Activated CD8-positive, alpha-beta T cell treated with anti-CD3 and anti-CD28 coated beads, Interleukin-2, amount 10 ng/mL, durations not matched to agents 7 days and 5 days (primary cell): Measurements from ENCODE around the gene TLR10. TPM values are rescaled to one million over a fixed set of nuclear protein-coding genes. Genes with fewer than 3 reads are reported as not detected.
"Not testable (repeated sequence)": the region's sequence is repeated elsewhere in the genome, so short reads cannot be mapped to it uniquely, and the experiment has no call there.

Experiments used
- ATAC-seq: fragments of 150-1000 bp; cut with Tn5 transposase; one replicate; pipeline ENCODE4 v1.10.0; 2021; ENCODE audit warnings: moderate library complexity
- CTCF ChIA-PET: fragments of 350-600 bp; sonication (Branson Sonifier 250); formaldehyde crosslinking; loops from one replicate; lab custom pipeline; 2021; ENCODE audit warnings: antibody characterized with exemption; lab: Charles Lee
- POLR2A ChIA-PET: fragments of 350-600 bp; sonication (Branson Sonifier 250); formaldehyde crosslinking; loops from one replicate; lab custom pipeline; 2021; ENCODE audit warnings: antibody characterized with exemption; lab: Charles Lee
- DNase-seq: peaks from one replicate; pipeline ENCODE4 v3.0.0-alpha.2; 2020
- H3K27ac Mint-ChIP-seq: one replicate; pipeline ENCODE4 v1.8.0; 2021; ENCODE audit warnings: mild to moderate bottlenecking, mixed read lengths
- H3K27me3 Mint-ChIP-seq: one replicate; pipeline ENCODE4 v1.8.0; 2021; ENCODE audit warnings: low read depth, mixed read lengths
- H3K36me3 Mint-ChIP-seq: one replicate; pipeline ENCODE4 v1.8.0; 2021; ENCODE audit warnings: low read depth, mixed read lengths
- H3K4me1 Mint-ChIP-seq: one replicate; pipeline ENCODE4 v1.8.0; 2021; ENCODE audit warnings: low read depth, mixed read lengths
- H3K4me3 Mint-ChIP-seq: one replicate; pipeline ENCODE4 v1.8.0; 2021; ENCODE audit warnings: mild to moderate bottlenecking, mixed read lengths
- H3K9me3 Mint-ChIP-seq: one replicate; pipeline ENCODE4 v1.8.0; 2022; ENCODE audit warnings: mixed read lengths; ENCODE audit not compliant: insufficient read depth
- total RNA-seq, 2 experiments: library from RNA; stranded (reverse); gene quantifications; one replicate each; pipeline ENCODE4 v1.2.3, GENCODE V29; 2021

Gene TLR10
- total RNA-seq, 2 experiments from 2014 or later: 0.08 TPM; not detected in 1

DNA sequence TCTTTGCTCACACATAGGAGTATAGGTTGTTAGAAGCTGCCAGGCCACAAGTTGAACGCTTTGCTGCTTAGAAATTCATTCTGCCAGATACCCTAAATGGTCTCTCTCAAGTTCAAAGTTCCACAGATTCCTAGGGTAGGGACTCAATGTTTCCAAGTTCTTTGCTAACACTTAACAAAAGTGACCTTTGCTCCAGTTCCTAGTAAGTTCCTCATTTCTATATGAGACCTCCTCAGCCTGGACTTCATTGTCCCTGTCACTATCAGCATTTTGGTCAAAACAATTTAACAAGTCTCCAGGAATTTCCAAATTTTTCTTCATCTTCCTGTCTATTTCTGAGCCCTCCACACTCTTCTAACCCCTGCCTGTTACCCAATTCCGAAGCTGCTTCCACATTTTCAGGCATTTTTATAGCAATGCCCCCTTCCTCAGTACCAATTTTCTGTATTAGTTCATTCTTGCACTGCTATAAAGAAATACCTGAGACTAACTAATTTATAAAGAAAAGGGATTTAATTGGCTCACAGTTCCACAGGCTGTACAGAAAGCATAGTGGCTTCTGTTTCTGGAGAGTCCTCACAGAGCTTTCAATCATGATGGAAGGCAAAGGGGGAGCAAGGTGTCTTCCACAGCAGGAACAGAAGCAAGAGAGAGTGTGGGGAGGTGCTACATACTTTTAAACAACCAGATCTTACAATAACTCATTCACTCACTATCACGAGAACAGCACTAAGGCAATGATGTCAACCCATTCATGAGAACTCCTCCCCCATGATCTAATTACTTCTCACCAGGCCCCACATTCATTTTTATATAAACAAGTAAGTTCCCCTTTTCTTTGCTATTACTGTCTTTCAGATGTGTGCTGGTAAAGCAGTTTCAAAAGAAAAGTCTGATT, 33.3 kb upstream of the TLR10 start:
- ATAC-seq: no peak
- Mint-ChIP-seq H3K9me3 (no peaks in the 10 kb centered on the region), H3K27ac (no peak overlapping the region), H3K27me3 (no peaks in the 10 kb centered on the region), H3K4me1 (peaks cover 9% of the 10 kb centered on the region), H3K36me3 (peaks cover 2% of the 10 kb centered on the region), H3K4me3 (no peak overlapping the region)
- CTCF ChIA-PET: interaction anchor here (1.1 kb wide), 1 partner anchor 44 kb away, joined by 3 read pairs; no protein-coding TSS in a partner anchor
- POLR2A ChIA-PET: interaction anchor here (1.8 kb wide), 1 partner anchor 11 kb away, joined by 6 read pairs; the partner anchor contains the start of gene TLR1
- DNase-seq: no peak

DNA sequence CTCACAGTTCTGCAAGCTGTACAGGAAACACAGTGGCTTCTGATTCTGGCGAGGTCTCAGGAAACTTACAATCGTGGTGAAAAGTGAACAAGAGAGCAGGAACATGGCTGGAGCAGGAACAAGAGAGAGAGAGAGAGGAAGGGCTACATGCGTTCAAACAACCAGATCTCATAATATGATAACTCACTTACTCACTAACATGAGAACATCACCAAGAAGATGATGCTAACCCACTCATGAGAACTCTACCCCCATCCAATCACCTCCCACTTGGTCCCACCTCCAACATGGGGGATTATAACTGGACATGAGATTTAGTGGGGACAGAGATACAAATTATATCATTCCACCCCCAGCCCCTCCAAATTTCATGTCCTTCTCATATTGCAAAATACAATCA, 31.6 kb upstream of the TLR10 start:
- Mint-ChIP-seq H3K36me3 (peaks cover 2% of the 10 kb centered on the region), H3K4me3 (no peak overlapping the region), H3K9me3 (no peaks in the 10 kb centered on the region), H3K27me3 (no peaks in the 10 kb centered on the region), H3K4me1 (peaks cover 3% of the 10 kb centered on the region), H3K27ac (no peak overlapping the region)
- ChIA-PET POLR2A (no interaction called here), CTCF (no interaction called here)
- DNase-seq (no peak), ATAC-seq (no peak)

DNA sequence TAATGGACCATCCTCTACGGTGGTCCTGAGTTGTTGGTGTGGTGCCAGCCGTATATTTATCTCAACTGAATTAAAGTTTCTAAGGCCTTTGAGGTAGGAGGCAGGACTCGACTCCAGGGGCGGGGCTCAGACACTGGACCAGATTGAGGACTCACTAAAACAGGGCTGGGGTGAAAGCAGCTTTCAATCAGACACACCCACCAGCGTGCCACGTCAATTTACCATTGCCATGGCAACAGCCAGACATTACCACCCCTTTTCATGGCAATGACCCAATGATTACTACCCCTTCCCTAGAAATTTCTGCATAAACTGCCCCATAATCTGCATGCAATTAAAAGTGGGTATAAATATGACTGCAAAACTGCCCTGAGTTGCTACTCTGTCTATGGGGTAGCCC, 28.5 kb upstream of the TLR10 start:
- ATAC-seq (no peak), DNase-seq (no peak)
- Mint-ChIP-seq H3K27ac (no peak overlapping the region), H3K9me3 (no peaks in the 10 kb centered on the region), H3K36me3 (peaks cover 2% of the 10 kb centered on the region), H3K4me3 (no peak overlapping the region), H3K4me1 (peaks cover 3% of the 10 kb centered on the region), H3K27me3 (no peaks in the 10 kb centered on the region)
- ChIA-PET CTCF (no interaction called here), POLR2A (no interaction called here)

DNA sequence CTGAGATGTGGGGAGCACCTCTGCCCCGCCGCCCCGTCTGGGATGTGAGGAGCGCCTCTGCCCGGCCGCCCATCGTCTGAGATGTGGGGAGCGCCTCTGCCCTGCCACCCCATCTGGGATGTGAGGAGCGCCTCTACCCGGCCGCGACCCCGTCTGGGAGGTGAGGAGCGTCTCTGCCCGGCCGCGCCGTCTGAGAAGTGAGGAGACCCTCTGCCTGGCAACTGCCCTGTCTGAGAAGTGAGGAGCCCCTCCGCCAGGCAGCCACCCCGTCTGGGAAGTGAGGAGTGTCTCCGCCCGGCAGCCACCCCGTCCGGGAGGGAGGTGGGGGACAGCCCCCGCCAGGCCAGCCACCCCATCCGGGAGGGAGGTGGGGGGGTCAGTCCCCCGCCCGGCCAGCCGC, 24.7 kb upstream of the TLR10 start:
- H3K27me3 Mint-ChIP-seq, H3K4me3 Mint-ChIP-seq, ATAC-seq, H3K27ac Mint-ChIP-seq, H3K9me3 Mint-ChIP-seq, DNase-seq, CTCF ChIA-PET, POLR2A ChIA-PET: not testable (repeated sequence)
- H3K36me3 Mint-ChIP-seq: peaks cover 14% of the 10 kb centered on the region
- peaks cover 25% of the 10 kb centered on the region for H3K4me1 Mint-ChIP-seq

DNA sequence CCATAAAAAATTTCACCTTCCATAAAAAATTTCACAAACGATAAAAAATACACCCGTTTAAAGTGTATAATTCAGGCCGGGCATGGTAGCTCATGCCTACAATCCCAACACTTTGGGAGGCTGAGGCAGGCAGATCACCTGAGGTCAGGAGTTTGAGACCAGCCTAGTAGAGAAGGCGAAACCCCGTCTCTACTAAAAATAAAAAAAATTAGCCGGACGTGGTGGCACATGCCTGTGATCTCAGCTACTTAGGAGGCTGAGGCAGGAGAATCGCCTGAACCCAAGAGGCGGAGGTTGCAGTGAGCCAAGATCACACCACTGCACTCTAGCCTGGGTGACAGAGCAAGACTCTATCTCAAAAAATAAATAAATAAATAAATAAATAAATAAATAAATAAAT, 23.5 kb upstream of the TLR10 start:
- CTCF ChIA-PET: interaction anchor here (1.5 to 6.1 kb wide), 4 partner anchors 23 to 67 kb away, joined by 8 to 78 read pairs (median 16); partner anchors contain the start of genes TLR10 and TLR6
- DNase-seq, H3K27me3 Mint-ChIP-seq, H3K27ac Mint-ChIP-seq, POLR2A ChIA-PET, ATAC-seq: not testable (repeated sequence)
- Mint-ChIP-seq H3K4me3 (peak overlapping the region; percentile 75), H3K4me1 (peaks cover 25% of the 10 kb centered on the region), H3K9me3 (peaks cover 18% of the 10 kb centered on the region), H3K36me3 (peaks cover 21% of the 10 kb centered on the region)

DNA sequence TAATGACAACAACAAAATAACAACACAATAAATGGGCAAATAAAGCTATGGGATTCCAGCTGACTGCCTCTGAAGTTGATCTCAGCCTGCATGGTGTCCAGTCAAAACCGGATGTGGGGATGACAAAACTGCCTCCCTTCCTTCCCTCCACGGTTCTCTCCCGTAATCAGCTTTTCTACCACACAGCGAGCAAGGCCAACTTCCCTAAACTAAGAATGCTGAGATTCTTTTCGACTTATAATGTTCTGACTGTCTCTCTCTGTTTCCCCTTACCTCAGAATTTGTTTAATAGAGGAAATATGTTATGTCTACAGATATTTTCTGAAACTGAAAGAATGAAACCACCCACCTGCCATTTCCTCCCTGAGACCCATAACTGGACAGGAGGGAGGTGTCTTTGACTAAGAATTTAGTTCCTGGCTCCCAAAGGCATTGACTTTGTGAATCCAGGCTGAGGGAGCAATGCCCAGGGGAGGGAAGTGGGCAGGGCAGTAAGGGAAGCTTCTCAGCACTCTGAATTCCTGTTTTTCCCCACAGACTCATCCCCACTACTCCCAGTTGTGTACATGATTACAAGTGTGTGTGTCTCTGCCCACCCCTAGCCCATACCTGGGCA, 22.8 kb upstream of the TLR10 start:
- peak; percentile 48 for ATAC-seq
- peak; percentile 45 for DNase-seq

DNA sequence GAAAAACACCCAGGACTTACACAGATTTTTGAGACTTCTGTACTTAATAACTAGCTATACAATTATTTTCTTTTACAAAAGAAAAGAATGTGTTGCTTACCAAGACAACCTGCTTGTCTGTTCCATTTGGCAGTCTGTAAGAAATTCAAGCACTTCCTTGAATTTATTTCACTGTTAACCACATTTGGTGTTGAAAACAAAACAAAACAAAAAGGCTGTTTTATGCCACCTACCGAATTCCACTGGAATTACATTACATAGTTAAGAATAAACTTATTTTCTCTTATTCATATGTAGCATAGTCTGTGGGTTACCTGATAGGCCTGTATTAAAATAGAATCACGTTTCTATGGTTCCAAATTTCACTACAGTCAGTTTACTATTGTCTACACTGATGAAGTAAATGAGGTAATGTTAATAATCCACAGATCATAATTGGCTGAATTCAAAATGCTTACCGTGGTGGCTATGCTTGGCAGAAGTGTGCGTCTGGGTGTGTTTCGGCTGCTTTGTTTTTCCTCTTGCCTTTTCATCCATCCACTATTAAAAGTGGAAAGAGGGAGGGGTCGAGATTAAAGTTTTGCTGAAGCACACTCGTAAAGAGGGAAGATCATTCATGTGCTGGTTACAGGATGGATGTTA, 22.0 kb upstream of the TLR10 start, which contains the start of gene TLR1:
TSS of gene TLR1 (minus strand) at position 138 of the 642 bp plus-strand sequence. CDS start 5,960 bp downstream, outside the sequence.
- peaks cover 21% of the 10 kb centered on the region for H3K9me3 Mint-ChIP-seq
- H3K27me3 Mint-ChIP-seq: no peaks in the 10 kb centered on the region
- H3K27ac Mint-ChIP-seq: peak within 1 kb of the TSS; percentile 84
- H3K4me1 Mint-ChIP-seq: peaks cover 25% of the 10 kb centered on the region
- ChIA-PET POLR2A (interaction anchor here (0.9 to 2.2 kb wide), 4 partner anchors 12 to 51 kb away, joined by 4 to 6 read pairs (median 5); no protein-coding TSS in a partner anchor), CTCF (interaction anchor here (0.8 to 6.1 kb wide), 24 partner anchors 10 to 625 kb away, joined by 3 to 78 read pairs (median 5); partner anchors contain the start of genes TLR10 and TLR6)
- DNase-seq (peak; percentile 32), ATAC-seq (peak; percentile 78)
- H3K4me3 Mint-ChIP-seq: peak within 1 kb of the TSS; percentile 76
- peaks cover 35% of the 10 kb centered on the region for H3K36me3 Mint-ChIP-seq

More for the DNA sequence above, 22.8 kb upstream of the TLR10 start:
- H3K9me3 Mint-ChIP-seq: peaks cover 21% of the 10 kb centered on the region
- peak overlapping the region; percentile 84 for H3K27ac Mint-ChIP-seq
- H3K4me3 Mint-ChIP-seq: peak overlapping the region; percentile 75
- no peaks in the 10 kb centered on the region for H3K27me3 Mint-ChIP-seq
- POLR2A ChIA-PET: interaction anchor here (2.2 kb wide), 1 partner anchor 11 kb away, joined by 6 read pairs; no protein-coding TSS in a partner anchor
- peaks cover 27% of the 10 kb centered on the region for H3K36me3 Mint-ChIP-seq
- CTCF ChIA-PET: interaction anchor here (0.8 to 6.1 kb wide), 14 partner anchors 11 to 626 kb away, joined by 3 to 78 read pairs (median 8); partner anchors contain the start of genes TLR10 and TLR6
- peaks cover 25% of the 10 kb centered on the region for H3K4me1 Mint-ChIP-seq

DNA sequence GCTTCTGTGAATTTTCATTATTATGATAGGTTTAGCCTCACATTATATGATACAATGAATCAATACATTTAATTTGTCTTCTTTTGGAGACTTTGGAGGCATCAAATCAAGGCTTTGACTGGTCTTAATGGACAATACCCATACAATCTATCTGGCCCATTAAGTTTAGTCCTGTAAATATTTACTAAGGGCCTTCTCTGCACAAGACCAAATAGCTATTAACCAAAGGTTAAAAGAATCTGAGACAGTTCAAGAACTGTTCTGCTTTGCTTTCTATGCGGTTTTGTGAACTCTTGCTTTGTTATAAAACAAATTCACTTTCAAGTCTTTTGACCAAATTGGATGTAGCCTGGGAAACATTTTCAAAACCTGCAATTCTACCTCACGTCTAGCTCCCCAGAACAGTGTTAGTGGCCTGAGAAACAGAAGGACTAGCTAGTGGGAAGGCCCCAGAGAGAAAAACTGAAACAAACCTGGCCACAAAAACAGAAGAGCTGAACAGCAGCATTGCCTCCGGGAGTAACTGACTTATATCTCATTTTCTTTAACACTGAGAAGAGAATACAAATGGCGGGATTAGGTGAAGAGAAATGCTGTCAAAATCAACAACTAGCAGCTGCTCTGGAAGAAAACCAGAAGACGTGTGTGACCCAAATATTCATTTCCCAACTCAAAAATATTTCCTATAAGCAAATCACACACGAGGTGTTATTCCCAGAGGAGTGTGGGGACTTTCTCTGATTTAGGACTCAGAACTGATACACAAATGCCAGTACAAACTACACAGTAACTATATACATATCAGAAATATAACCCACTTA, 21.3 kb upstream of the TLR10 start:
- ChIA-PET POLR2A (interaction anchor here (0.9 to 2.2 kb wide), 4 partner anchors 13 to 52 kb away, joined by 4 to 6 read pairs (median 5); no protein-coding TSS in a partner anchor), CTCF (interaction anchor here (0.9 to 6.1 kb wide), 22 partner anchors 9 to 624 kb away, joined by 3 to 78 read pairs (median 5); partner anchors contain the start of genes TLR10 and TLR6)
- ATAC-seq: peak; percentile 47
- Mint-ChIP-seq H3K4me1 (peaks cover 25% of the 10 kb centered on the region), H3K27ac (peak overlapping the region; percentile 84), H3K27me3 (no peaks in the 10 kb centered on the region), H3K36me3 (peaks cover 43% of the 10 kb centered on the region), H3K4me3 (peak overlapping the region; percentile 76), H3K9me3 (peaks cover 21% of the 10 kb centered on the region)
- peak; percentile 25 for DNase-seq

DNA sequence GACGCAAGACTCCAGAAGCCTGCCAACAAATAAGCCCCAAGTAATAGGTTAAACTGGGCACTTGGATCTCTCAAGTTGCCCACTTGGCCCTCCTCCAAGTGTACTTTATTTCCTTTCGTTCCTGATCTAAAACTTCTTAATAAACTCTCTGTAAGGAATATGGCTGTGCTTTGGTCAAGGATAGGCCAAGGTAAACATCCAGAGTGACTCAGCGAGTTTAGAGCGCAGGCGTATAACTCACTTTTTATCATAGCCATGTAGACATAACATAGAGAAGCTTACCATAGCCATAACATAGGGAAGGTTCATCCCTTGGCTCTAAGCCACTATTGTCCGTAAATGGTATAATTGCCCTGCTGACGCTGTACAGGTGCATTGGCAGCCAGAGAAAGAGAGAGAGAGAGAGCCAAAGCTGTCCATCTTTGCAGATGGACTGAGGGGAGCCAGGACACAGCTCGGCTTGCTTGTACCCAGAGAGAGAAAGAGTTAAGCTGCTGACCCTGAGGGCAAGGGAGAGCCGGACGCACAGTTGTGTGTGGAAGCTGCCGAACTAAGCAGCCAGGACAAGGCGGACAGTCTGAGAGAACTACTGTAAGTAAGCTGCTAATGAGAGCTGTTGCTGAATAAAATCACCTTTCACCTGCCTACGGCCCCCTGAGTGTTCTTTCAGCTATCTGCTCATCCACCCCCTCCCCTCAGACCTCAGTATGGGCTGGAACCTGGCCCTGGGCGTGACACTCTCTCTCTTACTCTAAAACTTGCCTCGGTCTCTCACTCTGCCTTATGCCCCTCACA, 20.0 kb upstream of the TLR10 start:
- CTCF ChIA-PET: interaction anchor here (0.9 to 6.1 kb wide), 8 partner anchors 8 to 57 kb away, joined by 3 to 78 read pairs (median 18); partner anchors contain the start of genes TLR10 and TLR6
- ATAC-seq: no peak
- Mint-ChIP-seq H3K27me3 (no peaks in the 10 kb centered on the region), H3K27ac (no peak overlapping the region), H3K9me3 (peaks cover 21% of the 10 kb centered on the region), H3K4me1 (peaks cover 25% of the 10 kb centered on the region), H3K4me3 (no peak overlapping the region), H3K36me3 (peaks cover 53% of the 10 kb centered on the region)
- POLR2A ChIA-PET: interaction anchor here (1.2 to 1.7 kb wide), 2 partner anchors 8 to 44 kb away, joined by 4 read pairs; no protein-coding TSS in a partner anchor
- DNase-seq: no peak
